ENCODE data around the gene MAD1L1. TPM values are rescaled to one million over a fixed set of nuclear protein-coding genes. Genes with fewer than 3 reads are reported as not detected.

The MAD1L1 gene
- total and polyA plus RNA-seq, 2 experiments from 2014 or later: 38.2 to 69.8 TPM

- 91 to 94% methylated on average over 4 of the region's 4 CpGs for WGBS, 2 experiments (ENCODE audit: low coverage in 1 of 2, low lambda C conversion rate in 2 of 2, missing lambda C conversion rate in 2 of 2)
- Histone ChIP-seq H3K36me3 (ENCODE audit: low read depth) (peaks cover 3% of the 10 kb centered on the region; the same call in 1 of the 2 replicates), H3F3A (ENCODE audit: insufficient read depth) (peaks cover 9% of the 10 kb centered on the region; the same call in 1 of the 2 replicates), H3K79me2 (ENCODE audit: insufficient read depth) (peaks cover 15% of the 10 kb centered on the region), H4K20me1 (ENCODE audit: insufficient read depth) (no peaks in the 10 kb centered on the region), H3K9me2 (ENCODE audit: insufficient read depth) (no peaks in the 10 kb centered on the region), H3K4me2 (ENCODE audit: unreplicated experiment) (no peak overlapping the region), H3K9ac (no peak overlapping the region), H3K27me3 (replicated peaks; ENCODE audit: insufficient read depth) (no peaks in the 10 kb centered on the region), H2AFZ (no peak overlapping the region), H3K4me1 (ENCODE audit: insufficient read depth) (peaks cover 12% of the 10 kb centered on the region), H3K9me3 (ENCODE audit: low read depth) (peaks cover 6% of the 10 kb centered on the region), H3K4me3 (no peak overlapping the region), H3K27ac (no peak overlapping the region)
- no peak for DNase-seq
- TF ChIP-seq EZH2phosphoT487 (IDR thresholded peaks at IDR 0.05; ENCODE audit: insufficient read depth, low read depth) (no peak), EZH2 (IDR thresholded peaks at IDR 0.05; ENCODE audit: insufficient read depth, poor library complexity, severe bottlenecking) (no peak)
- in situ Hi-C loops (cut with MboI): no loop called here
These were observed 208.2 kb downstream of the MAD1L1 start for GRCh38 chr7:2024567-2024918.

DNA sequence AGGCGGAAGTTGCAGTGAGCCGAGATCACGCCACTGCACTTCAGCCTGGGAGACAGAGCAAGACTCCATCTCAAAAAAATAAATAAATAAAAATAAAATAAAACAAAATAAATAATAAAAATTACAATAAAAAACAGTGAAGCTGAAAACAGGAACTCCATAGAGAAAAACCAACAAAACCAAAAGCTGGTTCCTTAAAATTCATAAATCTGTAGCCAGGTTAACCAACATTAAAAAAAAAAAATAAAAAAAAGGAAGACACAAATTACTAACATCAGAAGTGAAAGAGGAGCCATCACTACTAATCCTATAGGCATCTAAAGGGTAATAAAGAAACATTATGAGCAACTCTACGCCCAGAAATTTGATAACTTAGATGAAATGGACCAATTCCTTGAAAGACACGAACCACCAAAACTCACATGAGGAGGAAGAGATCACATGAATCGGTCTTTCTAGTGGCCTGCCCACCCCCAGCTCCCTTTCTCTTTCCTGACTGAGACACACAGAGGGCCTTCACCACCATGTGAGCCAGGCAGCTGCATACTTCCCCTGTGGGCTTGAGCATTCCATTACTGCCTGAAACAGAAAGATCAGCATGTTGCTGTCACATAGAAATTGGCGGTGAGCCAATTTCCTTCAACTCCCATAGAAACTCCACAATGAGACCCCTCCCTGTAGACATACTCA, 208.7 kb downstream of the MAD1L1 start:
- WGBS, 2 experiments (ENCODE audit: low coverage in 1 of 2, low lambda C conversion rate in 2 of 2, missing lambda C conversion rate in 2 of 2): 93 to 96% methylated on average over 7 of the region's 7 CpGs
- no peak overlapping the region for H3K27ac ChIP-seq
- H3F3A ChIP-seq (ENCODE audit: insufficient read depth): peaks cover 9% of the 10 kb centered on the region
- H3K4me2 ChIP-seq (ENCODE audit: unreplicated experiment): no peak overlapping the region
- no peak overlapping the region for H3K4me3 ChIP-seq
- DNase-seq: no peak
- no peak overlapping the region for H3K9ac ChIP-seq
- H3K27me3 ChIP-seq (replicated peaks; ENCODE audit: insufficient read depth): no peaks in the 10 kb centered on the region
- H2AFZ ChIP-seq: no peak overlapping the region
- TF ChIP-seq EZH2phosphoT487 (IDR thresholded peaks at IDR 0.05; ENCODE audit: insufficient read depth, low read depth) (no peak), EZH2 (IDR thresholded peaks at IDR 0.05; ENCODE audit: insufficient read depth, poor library complexity, severe bottlenecking) (no peak)
- peaks cover 3% of the 10 kb centered on the region; the same call in 1 of the 2 replicates for H3K36me3 ChIP-seq (ENCODE audit: low read depth)
- H3K9me3 ChIP-seq (ENCODE audit: low read depth): peaks cover 4% of the 10 kb centered on the region
- no peaks in the 10 kb centered on the region for H4K20me1 ChIP-seq (ENCODE audit: insufficient read depth)
- no peaks in the 10 kb centered on the region for H3K9me2 ChIP-seq (ENCODE audit: insufficient read depth)
- in situ Hi-C loops (cut with MboI): no loop called here
- H3K79me2 ChIP-seq (ENCODE audit: insufficient read depth): peaks cover 15% of the 10 kb centered on the region
- H3K4me1 ChIP-seq (ENCODE audit: insufficient read depth): peaks cover 17% of the 10 kb centered on the region

- DNase-seq: no peak
These were observed 210.0 kb downstream of the MAD1L1 start for GRCh38 chr7:2022737-2023250.

DNA sequence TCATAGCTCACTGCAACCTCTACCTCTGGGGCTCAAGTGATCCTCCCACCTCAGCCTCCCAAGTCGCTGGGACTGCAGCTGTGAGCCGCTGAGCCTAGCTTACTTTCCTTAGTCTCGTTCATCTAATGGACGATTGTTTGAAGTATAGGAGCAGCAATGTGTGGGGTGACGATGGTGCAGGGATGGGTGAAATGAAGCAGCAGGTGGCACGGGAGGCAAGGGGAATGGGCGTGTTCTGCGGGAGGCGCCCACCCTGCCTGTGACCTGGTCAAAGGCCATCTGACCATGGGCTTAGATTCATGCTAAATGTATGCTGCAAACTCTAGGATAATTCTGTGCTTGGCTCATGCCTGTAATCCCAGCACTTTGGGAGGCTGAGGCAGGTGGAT, 210.7 kb downstream of the MAD1L1 start:
- no peak overlapping the region for H3K4me2 ChIP-seq (ENCODE audit: unreplicated experiment)
- no peaks in the 10 kb centered on the region for H3K9me2 ChIP-seq (ENCODE audit: insufficient read depth)
- in situ Hi-C loops (cut with MboI): no loop called here
- peaks cover 23% of the 10 kb centered on the region for H3K4me1 ChIP-seq (ENCODE audit: insufficient read depth)
- no peaks in the 10 kb centered on the region for H3K27me3 ChIP-seq (replicated peaks; ENCODE audit: insufficient read depth)
- H2AFZ ChIP-seq: no peak overlapping the region
- H3K9ac ChIP-seq: no peak overlapping the region
- no peaks in the 10 kb centered on the region for H4K20me1 ChIP-seq (ENCODE audit: insufficient read depth)
- H3K9me3 ChIP-seq (ENCODE audit: low read depth): no peaks in the 10 kb centered on the region
- DNase-seq: no peak
- H3K79me2 ChIP-seq (ENCODE audit: insufficient read depth): 0 out of 2 replicates have a peak, but pooled peaks cover under 1% of the 10 kb centered on the region
- H3K4me3 ChIP-seq: no peak overlapping the region
- TF ChIP-seq EZH2 (IDR thresholded peaks at IDR 0.05; ENCODE audit: insufficient read depth, poor library complexity, severe bottlenecking): no peak
- TF ChIP-seq EZH2phosphoT487 (IDR thresholded peaks at IDR 0.05; ENCODE audit: insufficient read depth, low read depth): no peak
- 93 to 96% methylated on average over 9 of the region's 9 CpGs for WGBS, 2 experiments (ENCODE audit: low coverage in 1 of 2, low lambda C conversion rate in 2 of 2, missing lambda C conversion rate in 2 of 2)
- no peak overlapping the region for H3K27ac ChIP-seq
- H3F3A ChIP-seq (ENCODE audit: insufficient read depth): peaks cover 9% of the 10 kb centered on the region
- H3K36me3 ChIP-seq (ENCODE audit: low read depth): no peaks in the 10 kb centered on the region

More at GRCh38 chr7:2022737-2023250, 210.0 kb downstream of the MAD1L1 start:
- Histone ChIP-seq H3K9me3 (ENCODE audit: low read depth) (no peaks in the 10 kb centered on the region), H3K79me2 (ENCODE audit: insufficient read depth) (peaks cover 8% of the 10 kb centered on the region; the same call in 1 of the 2 replicates), H2AFZ (no peak overlapping the region), H3K4me1 (ENCODE audit: insufficient read depth) (peaks cover 23% of the 10 kb centered on the region), H3K4me3 (no peak overlapping the region), H4K20me1 (ENCODE audit: insufficient read depth) (no peaks in the 10 kb centered on the region), H3K4me2 (ENCODE audit: unreplicated experiment) (no peak overlapping the region), H3F3A (ENCODE audit: insufficient read depth) (peaks cover 9% of the 10 kb centered on the region), H3K9ac (no peak overlapping the region), H3K36me3 (ENCODE audit: low read depth) (no peaks in the 10 kb centered on the region), H3K27ac (no peak overlapping the region), H3K9me2 (ENCODE audit: insufficient read depth) (no peaks in the 10 kb centered on the region), H3K27me3 (replicated peaks; ENCODE audit: insufficient read depth) (no peaks in the 10 kb centered on the region)
- in situ Hi-C loops (cut with MboI): no loop called here
- 86 to 87% methylated on average over 8 of the region's 8 CpGs for WGBS, 2 experiments (ENCODE audit: low coverage in 1 of 2, low lambda C conversion rate in 2 of 2, missing lambda C conversion rate in 2 of 2)
- TF ChIP-seq EZH2phosphoT487 (IDR thresholded peaks at IDR 0.05; ENCODE audit: insufficient read depth, low read depth) (no peak), EZH2 (IDR thresholded peaks at IDR 0.05; ENCODE audit: insufficient read depth, poor library complexity, severe bottlenecking) (no peak)
